ENCODE data around the gene ZNRF2. TPM values are rescaled to one million over a fixed set of nuclear protein-coding genes. Genes with fewer than 3 reads are reported as not detected.
A peak's percentile ranks its signal among the peaks of the same experiment; 100 is the strongest.
"Not testable (repeated sequence)": the region's sequence is repeated elsewhere in the genome, so short reads cannot be mapped to it uniquely, and the experiment has no call there.

ZNRF2 gene
- total RNA-seq, 2 donors from 2014 or later, result 50.3 TPM

DNA sequence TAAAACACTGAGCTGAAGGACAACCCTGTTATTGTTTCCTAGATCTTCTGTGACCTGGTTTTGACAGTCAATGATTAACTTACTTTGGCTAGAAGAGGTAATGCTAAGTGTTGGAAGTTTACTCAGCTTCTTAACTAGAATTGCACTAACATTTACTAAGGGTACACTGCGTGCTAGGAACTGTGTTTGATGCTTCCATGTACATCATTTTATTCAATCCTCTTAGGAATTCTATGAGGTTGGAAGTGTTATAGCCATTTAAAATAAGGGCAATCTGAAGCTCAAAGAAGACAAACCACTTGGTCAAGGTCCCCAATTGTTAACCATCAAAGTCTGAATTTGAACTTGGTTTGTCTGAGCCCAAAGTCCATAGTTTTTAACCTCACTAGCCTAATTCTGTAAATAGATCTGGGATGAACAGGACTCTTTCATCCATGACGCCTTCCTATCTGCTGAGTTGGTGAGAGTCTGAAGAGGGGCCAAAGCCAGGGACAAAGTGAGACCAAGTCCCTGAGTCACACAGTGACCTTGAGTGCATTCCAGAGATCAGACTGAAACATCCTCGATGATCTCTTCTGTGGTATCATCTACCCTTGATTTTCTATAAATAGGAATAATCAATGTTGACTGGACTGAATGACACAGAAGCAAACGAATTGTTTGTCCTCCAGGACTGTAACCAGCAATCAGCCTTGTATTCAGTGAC is 29.2 kb upstream of the ZNRF2 start:
- DNase-seq (no peak), ATAC-seq (peak; percentile 84)
- intact Hi-C loops (cut with DNase I, micrococcal nuclease), result no loop called here

DNA sequence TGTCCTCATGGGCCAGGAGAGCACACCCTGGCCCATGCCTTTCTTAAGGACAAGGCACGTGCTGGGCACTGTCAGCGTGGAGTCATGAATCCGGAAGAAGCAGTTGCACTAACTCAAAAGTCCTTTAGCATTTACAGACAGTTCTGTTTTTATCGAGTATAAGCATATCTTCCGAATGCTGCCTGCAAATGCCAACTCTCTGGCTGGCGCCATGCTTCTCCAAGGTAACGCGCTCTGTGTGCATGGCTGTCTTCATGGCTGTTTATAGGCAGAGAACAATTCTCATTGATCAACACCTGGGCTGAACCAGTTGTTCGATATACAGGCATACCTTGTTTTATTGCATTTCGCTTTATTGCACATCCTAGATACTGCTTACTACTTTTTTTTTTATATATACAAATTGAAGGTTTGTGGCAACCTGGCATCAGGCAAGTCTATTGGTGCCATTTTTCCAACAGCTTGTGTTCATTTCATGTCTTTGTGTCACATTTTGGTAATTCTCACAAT is 28.0 kb upstream of the ZNRF2 start:
- ATAC-seq (peak; percentile 52), DNase-seq (peak in 1 of 2 donors; percentile 33)
- intact Hi-C loops (cut with DNase I, micrococcal nuclease), result no loop called here

DNA sequence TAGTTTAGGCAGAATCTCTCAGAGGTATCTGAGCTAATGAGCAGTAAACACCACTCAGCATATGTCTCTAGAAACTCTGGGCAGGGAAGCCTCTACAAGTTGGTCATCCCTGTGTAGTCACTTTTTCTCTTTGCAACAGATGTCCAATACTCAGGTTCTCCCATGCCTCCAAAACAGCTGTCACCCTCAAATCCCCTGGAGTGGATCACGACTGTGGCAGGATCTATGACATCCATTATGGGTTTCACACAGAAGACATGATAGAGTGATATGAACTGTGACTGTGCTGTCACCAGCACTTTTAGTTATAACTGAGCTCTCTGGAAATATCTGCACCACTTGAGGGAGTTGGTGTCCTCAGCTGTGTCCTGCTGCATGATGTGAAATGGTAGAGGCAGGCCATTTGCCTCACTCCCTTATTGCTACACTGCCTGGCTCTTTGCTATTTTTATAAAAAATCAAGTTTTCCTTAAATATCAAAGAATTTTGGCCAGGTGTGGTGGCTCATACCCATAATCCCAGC is 24.1 kb upstream of the ZNRF2 start:
- DNase-seq, result no peak
- ATAC-seq, result no peak
- intact Hi-C loops (cut with DNase I, micrococcal nuclease), result no loop called here

DNA sequence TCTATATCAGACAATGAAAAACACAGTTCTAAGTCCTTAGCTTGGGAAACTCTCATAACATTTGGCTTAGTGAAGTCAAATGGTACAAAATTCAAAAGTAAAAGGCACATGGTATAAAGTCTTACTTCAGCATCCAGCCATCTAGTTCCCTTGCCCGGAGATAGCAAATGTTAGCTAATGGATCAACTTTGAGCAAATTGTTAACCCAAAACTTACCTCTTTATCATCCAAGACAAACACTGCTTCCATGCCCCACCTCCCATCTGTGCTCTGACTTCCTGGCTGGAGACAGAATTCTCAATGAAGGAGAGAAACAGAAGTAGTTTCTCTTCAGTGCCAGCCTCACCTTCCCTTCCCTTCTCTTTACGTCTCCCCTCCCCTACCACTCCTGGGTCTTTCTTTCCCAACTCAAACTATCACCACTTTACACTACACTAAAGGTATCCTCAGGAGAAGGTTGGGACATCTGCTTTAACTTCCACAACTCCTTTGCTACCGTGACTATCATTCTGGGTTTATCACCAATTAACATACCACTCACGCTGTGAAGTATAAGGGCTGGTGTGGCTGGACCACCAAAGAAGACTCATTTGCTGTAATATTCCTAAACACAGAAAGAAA is 21.2 kb upstream of the ZNRF2 start:
- DNase-seq (no peak), ATAC-seq (peak; percentile 60)
- intact Hi-C loops (cut with DNase I, micrococcal nuclease), result no loop called here

DNA sequence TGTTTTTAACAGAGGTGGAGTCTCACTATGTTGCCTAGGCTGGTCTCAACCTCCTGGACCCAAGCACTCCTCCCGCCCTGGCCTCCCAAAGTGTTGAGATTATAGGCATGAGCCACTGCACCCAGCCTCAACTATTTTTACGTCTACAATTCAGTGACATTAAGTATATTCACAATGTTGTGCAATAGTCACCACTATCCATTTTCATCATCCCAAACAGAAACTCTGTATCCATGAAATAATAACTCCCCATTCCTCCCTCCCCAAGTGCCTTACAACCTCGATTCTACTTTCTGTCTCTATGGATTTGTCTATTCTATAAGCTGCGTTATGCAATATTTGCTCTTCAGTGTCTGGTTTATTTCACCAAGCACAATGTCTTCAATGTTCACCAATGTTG is 20.3 kb upstream of the ZNRF2 start:
- no peak for ATAC-seq
- intact Hi-C loops (cut with DNase I, micrococcal nuclease), result no loop called here
- DNase-seq, result no peak

- ATAC-seq; DNase-seq; intact Hi-C loops (cut with DNase I, micrococcal nuclease): not testable (repeated sequence)
Measured at GRCh38 chr7:30265189-30265588, 19.2 kb upstream of the ZNRF2 start.

GRCh38 chr7:30266686-30267085 is 17.7 kb upstream of the ZNRF2 start:
- no peak for DNase-seq
- intact Hi-C loops (cut with DNase I, micrococcal nuclease), result no loop called here

DNA sequence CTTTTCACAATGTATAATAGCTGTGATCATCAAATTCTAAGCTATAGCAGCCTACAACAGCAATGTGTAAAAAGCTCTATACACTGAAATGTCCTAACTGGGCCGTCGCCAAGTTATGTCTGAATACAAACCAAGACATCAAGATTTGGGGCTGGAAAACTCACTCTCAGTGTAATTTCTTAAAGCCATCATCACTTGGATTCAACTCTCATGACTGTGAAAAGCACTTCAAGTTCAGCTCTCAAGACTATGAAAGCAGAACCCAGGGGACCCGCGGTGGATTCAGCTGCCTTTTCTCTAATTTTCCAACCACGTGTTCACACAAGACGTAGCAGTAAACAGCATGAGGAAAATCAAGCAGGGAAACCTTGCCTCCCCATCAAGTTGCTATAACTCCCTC is 15.8 kb upstream of the ZNRF2 start:
- ATAC-seq, result no peak
- no peak for DNase-seq
- intact Hi-C loops (cut with DNase I, micrococcal nuclease), result no loop called here

More at GRCh38 chr7:30266686-30267085, 17.7 kb upstream of the ZNRF2 start:
- no peak for ATAC-seq

DNA sequence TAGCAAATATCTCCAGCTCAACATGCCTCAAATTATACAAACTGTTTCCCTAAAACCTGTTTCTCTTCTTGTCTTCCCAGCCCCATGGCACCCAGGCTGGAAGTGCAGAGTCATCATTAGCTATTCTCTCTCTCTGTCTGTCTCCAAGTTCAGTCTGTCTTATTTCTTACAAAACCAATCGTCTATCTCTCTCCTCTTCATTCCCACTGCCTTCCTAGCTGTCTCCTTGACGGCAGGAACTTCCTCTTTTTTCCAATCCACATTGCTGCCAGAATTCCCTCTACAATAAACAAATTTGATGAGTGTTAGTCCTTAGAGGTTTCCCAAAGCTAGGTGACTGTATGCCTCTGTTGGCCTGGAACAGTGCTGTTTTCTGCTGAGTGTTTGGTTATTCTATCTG is 14.9 kb upstream of the ZNRF2 start:
- ATAC-seq, result no peak

DNA sequence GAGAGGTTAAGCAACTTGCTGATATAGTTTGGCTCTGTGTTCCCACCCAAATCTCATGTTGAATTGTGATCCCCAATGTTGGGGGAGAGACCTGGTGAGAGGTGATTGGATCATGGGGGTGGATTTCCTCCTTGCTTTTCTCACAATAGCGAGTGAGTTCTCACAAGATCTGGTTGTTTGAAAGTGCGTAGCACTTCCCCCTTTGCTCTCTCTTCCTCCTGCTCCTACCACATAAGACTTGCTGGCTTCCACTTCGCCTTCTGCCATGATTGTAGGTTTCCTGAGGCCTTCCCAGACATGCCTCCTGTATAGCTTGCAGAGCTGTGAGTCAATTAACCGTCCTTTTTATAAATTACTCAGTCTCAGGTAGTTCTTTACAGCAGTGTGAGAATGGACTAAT is 13.5 kb upstream of the ZNRF2 start:
- DNase-seq, result no peak
- ATAC-seq, result no peak
- intact Hi-C loops (cut with DNase I, micrococcal nuclease), result loop anchor here in 1 of 2 donors (10.0 kb wide), 1 partner anchor 294 kb away; no protein-coding TSS in a partner anchor

More for the DNA sequence above, 14.9 kb upstream of the ZNRF2 start:
- intact Hi-C loops (cut with DNase I, micrococcal nuclease), result no loop called here
- DNase-seq, result no peak

- ATAC-seq (peak; percentile 68), DNase-seq (no peak)
- intact Hi-C loops (cut with DNase I, micrococcal nuclease), result loop anchor here in 1 of 2 donors (10.0 kb wide), 1 partner anchor 293 kb away; no protein-coding TSS in a partner anchor
Measured at GRCh38 chr7:30272126-30272525, 12.3 kb upstream of the ZNRF2 start.

DNA sequence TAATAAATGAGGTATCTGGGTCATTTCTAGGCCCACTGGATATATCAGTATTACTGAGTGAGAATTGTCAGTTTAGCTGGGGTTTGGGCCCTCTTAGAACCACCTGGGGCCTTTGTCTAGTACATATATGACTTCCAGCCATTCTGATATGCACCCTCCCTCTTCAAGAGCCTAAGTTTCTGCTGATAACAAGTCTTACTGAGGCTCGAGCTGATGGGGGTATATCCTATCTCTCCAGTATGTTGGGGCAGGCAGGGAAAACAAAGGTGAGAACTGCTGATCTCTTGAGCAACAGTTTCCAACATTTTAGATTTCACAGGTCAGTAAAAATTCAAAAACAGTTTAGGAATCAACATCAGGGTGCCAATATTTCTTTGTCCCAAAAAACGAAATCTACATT is 10.8 kb upstream of the ZNRF2 start:
- DNase-seq (no peak), ATAC-seq (no peak)
- intact Hi-C loops (cut with DNase I, micrococcal nuclease), result loop anchor here in 1 of 2 donors (10.0 kb wide), 1 partner anchor 291 kb away; no protein-coding TSS in a partner anchor

DNA sequence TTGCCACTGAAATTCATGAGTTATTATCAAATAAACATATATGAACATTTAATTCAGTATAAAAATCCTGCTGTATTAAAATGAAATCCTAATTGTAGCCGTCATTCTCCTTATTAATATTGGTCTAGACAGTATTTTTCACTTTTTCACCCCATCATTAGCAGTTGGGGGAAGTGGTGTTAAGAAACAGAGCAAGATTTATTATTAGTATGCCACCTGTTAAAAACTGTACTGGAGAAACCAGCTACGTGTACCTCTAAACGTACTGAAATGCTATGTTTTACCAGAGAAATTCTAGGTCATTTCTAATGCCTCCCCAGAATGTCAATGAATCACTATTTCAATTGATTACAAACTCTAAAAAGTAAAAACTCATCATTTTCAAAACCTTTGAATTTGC is 9.8 kb upstream of the ZNRF2 start:
- ATAC-seq (no peak), DNase-seq (no peak)
- intact Hi-C loops (cut with DNase I, micrococcal nuclease), result loop anchor here in 1 of 2 donors (10.0 kb wide), 1 partner anchor 290 kb away; no protein-coding TSS in a partner anchor

DNA sequence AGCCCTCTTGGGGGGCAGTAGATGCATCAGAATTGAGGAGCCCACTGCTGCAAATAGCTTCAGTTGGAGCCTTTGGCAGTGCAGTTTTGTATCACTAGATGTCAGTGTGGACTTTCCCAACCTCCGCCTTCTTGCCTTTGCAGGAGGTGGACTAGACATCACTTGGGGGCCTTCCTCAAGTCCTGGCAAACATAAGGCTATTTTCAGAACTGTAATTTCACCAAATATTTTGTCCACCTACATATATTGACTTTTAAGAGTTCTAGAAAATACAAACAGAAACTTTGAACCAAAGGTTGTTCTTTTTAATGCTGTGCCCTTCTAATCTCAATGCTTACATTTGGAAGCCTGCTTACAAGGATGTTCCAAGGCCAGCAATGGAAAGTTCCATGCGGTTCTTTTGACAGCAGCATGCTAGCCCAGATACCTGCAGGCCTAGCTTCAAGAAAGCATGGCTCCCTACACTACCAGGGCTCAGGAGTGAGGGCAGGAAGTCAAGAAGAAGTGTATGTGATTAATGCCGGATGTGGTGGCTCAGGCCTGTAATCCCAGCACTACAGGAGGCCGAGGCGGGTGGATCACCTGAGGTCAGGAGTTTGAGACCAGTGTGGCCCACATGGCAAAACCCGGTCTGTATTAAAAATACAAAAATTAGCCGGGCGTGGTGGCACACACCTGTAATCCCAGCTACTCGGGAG is 8.0 kb upstream of the ZNRF2 start:
- ATAC-seq, result peak; percentile 70
- DNase-seq, result peak in 1 of 2 donors; percentile 34
- intact Hi-C loops (cut with DNase I, micrococcal nuclease), result loop anchor here in 1 of 2 donors (10.0 kb wide), 1 partner anchor 288 kb away; no protein-coding TSS in a partner anchor

- DNase-seq (no peak), ATAC-seq (peak; percentile 16)
- intact Hi-C loops (cut with DNase I, micrococcal nuclease), result loop anchor here in 1 of 2 donors (10.0 kb wide), 1 partner anchor 286 kb away; no protein-coding TSS in a partner anchor
Measured at GRCh38 chr7:30278376-30278775, 6.0 kb upstream of the ZNRF2 start.

DNA sequence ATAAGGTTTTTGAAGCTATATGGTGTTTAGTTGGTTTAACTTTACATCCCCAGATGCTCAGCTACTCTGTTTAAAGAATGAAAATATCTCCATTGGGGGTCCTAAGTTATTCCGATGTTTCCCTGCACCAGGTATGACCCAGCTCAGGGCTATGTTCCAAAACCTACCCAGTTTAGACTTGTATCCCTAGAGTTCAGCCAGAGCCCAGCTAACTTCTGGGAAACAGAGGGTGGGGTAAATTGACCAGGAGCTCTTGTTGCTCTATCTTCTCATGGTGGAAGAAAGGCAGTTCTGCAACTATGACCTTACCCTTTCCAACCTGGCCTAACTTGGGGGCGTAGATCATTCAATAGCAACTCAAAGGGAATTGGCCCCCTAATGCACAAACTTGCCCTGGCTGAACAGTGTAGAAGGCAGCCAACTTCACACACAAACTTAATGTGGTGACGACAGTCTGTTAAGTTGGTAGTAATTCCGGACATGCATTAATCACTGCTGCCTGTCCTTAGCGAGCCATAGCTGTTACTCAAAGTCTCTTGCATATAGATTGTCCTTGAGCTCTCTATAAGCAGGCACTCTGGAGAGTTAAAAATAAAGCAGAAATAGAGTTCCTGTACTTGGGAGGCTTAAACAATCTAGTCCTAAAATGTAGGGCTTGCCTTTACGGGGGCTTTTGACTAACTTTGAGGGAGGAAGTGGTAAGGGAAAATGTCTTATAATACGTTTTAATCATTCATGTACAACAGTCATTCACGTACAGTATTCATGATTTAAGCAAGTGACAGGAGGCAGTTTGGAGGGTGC is 5.3 kb upstream of the ZNRF2 start:
- no peak for ATAC-seq
- intact Hi-C loops (cut with DNase I, micrococcal nuclease), result loop anchor here in 1 of 2 donors (10.0 kb wide), 1 partner anchor 286 kb away; no protein-coding TSS in a partner anchor
- DNase-seq, result no peak

GRCh38 chr7:30279653-30279904 is 4.8 kb upstream of the ZNRF2 start:
- ATAC-seq, result no peak

GRCh38 chr7:30280631-30281030 is 3.8 kb upstream of the ZNRF2 start:
- DNase-seq, result no peak
- intact Hi-C loops (cut with DNase I, micrococcal nuclease), result no loop called here
- no peak for ATAC-seq

More at GRCh38 chr7:30279653-30279904, 4.8 kb upstream of the ZNRF2 start:
- intact Hi-C loops (cut with DNase I, micrococcal nuclease), result loop anchor here in 1 of 2 donors (10.0 kb wide), 1 partner anchor 285 kb away; no protein-coding TSS in a partner anchor
- DNase-seq, result no peak
